ENCODE results near the gene WNT10A.

The WNT10A gene

GRCh38 chr2:218873359-218874194 is 7.1 kb upstream of the WNT10A start:
- Histone ChIP-seq H3K9ac (ENCODE audit: low read length) (no peak overlapping the region), H3K4me3 (ENCODE audit: low read depth, low read length, poor library complexity, severe bottlenecking) (no peak overlapping the region), H3K36me3 (ENCODE audit: insufficient read depth, low read length) (no peaks in the 10 kb centered on the region), H3F3A (ENCODE audit: insufficient read depth, low read length) (no peaks in the 10 kb centered on the region), H3K27ac (ENCODE audit: low read depth, low read length, poor library complexity, severe bottlenecking) (no peak overlapping the region), H3K27me3 (ENCODE audit: insufficient read depth, low read length) (peaks cover 11% of the 10 kb centered on the region), H3K9me3 (ENCODE audit: low read length) (no peaks in the 10 kb centered on the region), H2AFZ (ENCODE audit: low read length) (no peak overlapping the region), H4K20me1 (ENCODE audit: insufficient read depth, low read length) (no peaks in the 10 kb centered on the region), H3K4me1 (ENCODE audit: insufficient read depth, low read length, severe bottlenecking) (peaks cover 39% of the 10 kb centered on the region), H3K79me2 (ENCODE audit: insufficient read depth, low read length) (no peaks in the 10 kb centered on the region), H3K9me2 (ENCODE audit: low read depth, low read length) (no peaks in the 10 kb centered on the region), H3K4me2 (ENCODE audit: low read length) (peak overlapping the region; percentile 30; the same call in 1 of the 2 replicates)
- no peak for TF ChIP-seq CTCF (IDR thresholded peaks at IDR 0.05; ENCODE audit: low read length)
- TF ChIP-seq EZH2 (IDR thresholded peaks at IDR 0.05; ENCODE audit: borderline replicate concordance, low read length), result no peak

- Histone ChIP-seq H3K27me3 (ENCODE audit: insufficient read depth, low read length) (peaks cover 11% of the 10 kb centered on the region), H3K4me1 (ENCODE audit: insufficient read depth, low read length, severe bottlenecking) (peaks cover 57% of the 10 kb centered on the region)
Observed at GRCh38 chr2:218875692-218876246, 4.9 kb upstream of the WNT10A start.

DNA sequence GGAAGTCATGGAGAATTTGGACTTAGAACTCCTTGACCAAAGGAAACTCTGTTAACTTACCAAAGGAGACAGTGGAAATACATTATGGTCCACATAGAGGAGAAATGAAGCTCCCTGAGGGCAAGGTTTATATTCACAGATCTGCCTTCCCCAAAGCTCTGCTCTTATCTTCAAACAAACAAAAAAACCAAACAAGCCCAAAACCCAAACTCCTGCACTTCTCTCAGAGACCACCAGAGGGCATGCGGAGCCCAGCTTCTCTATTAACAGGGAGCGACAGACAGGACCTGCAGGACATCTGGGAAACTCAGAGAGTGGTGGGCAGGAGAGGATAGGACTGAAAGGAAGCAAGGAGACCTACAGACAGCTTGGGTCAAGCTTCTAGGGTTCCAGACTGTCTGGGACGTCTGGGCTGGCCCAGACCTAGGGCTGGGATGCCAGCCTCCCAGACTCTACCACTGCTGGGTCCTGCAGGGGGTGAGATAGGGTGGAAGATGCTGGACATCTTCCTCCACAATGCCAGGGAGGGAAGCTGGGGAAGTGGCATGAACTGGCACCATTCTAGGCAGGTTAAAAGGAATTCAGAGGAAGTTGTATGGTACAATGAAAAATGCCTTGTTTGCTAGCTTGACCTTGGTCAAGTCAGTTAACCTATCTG is 4.0 kb upstream of the WNT10A start:
- TF ChIP-seq CTCF (IDR thresholded peaks at IDR 0.05; ENCODE audit: low read length) (peak; percentile 99), EZH2 (IDR thresholded peaks at IDR 0.05; ENCODE audit: borderline replicate concordance, low read length) (no peak)
- H2AFZ ChIP-seq (ENCODE audit: low read length), result no peak overlapping the region
- H3K4me1 ChIP-seq (ENCODE audit: insufficient read depth, low read length, severe bottlenecking), result peaks cover 57% of the 10 kb centered on the region

More at GRCh38 chr2:218875692-218876246, 4.9 kb upstream of the WNT10A start:
- H2AFZ ChIP-seq (ENCODE audit: low read length), result no peak overlapping the region
- no peaks in the 10 kb centered on the region for H3K9me2 ChIP-seq (ENCODE audit: low read depth, low read length)
- no peak overlapping the region for H3K27ac ChIP-seq (ENCODE audit: low read depth, low read length, poor library complexity, severe bottlenecking)
- H3K4me2 ChIP-seq (ENCODE audit: low read length), result no peak overlapping the region
- TF ChIP-seq CTCF (IDR thresholded peaks at IDR 0.05; ENCODE audit: low read length) (no peak), EZH2 (IDR thresholded peaks at IDR 0.05; ENCODE audit: borderline replicate concordance, low read length) (no peak)
- no peaks in the 10 kb centered on the region for H3F3A ChIP-seq (ENCODE audit: insufficient read depth, low read length)
- H3K9me3 ChIP-seq (ENCODE audit: low read length), result no peaks in the 10 kb centered on the region
- no peaks in the 10 kb centered on the region for H3K79me2 ChIP-seq (ENCODE audit: insufficient read depth, low read length)
- H3K36me3 ChIP-seq (ENCODE audit: insufficient read depth, low read length), result no peaks in the 10 kb centered on the region
- no peak overlapping the region for H3K4me3 ChIP-seq (ENCODE audit: low read depth, low read length, poor library complexity, severe bottlenecking)
- no peak overlapping the region for H3K9ac ChIP-seq (ENCODE audit: low read length)
- H4K20me1 ChIP-seq (ENCODE audit: insufficient read depth, low read length), result no peaks in the 10 kb centered on the region

More for the DNA sequence above, 4.0 kb upstream of the WNT10A start:
- H3K9me2 ChIP-seq (ENCODE audit: low read depth, low read length), result no peaks in the 10 kb centered on the region
- H3K79me2 ChIP-seq (ENCODE audit: insufficient read depth, low read length), result no peaks in the 10 kb centered on the region
- H3K27ac ChIP-seq (ENCODE audit: low read depth, low read length, poor library complexity, severe bottlenecking), result peak overlapping the region; percentile 89
- H3K36me3 ChIP-seq (ENCODE audit: insufficient read depth, low read length), result no peaks in the 10 kb centered on the region
- H4K20me1 ChIP-seq (ENCODE audit: insufficient read depth, low read length), result no peaks in the 10 kb centered on the region
- no peak overlapping the region for H3K4me3 ChIP-seq (ENCODE audit: low read depth, low read length, poor library complexity, severe bottlenecking)
- peak overlapping the region; percentile 4; the same call in 1 of the 2 replicates for H3K4me2 ChIP-seq (ENCODE audit: low read length)
- peaks cover 11% of the 10 kb centered on the region for H3K27me3 ChIP-seq (ENCODE audit: insufficient read depth, low read length)
- H3K9ac ChIP-seq (ENCODE audit: low read length), result no peak overlapping the region
- H3F3A ChIP-seq (ENCODE audit: insufficient read depth, low read length), result no peaks in the 10 kb centered on the region
- H3K9me3 ChIP-seq (ENCODE audit: low read length), result no peaks in the 10 kb centered on the region
